ENCODE measurements around the gene MAPK11. TPM values are rescaled to one million over a fixed set of nuclear protein-coding genes. Genes with fewer than 3 reads are reported as not detected.
A peak's percentile ranks its signal among the peaks of the same experiment; 100 is the strongest.

The MAPK11 gene
- total and polyA plus RNA-seq, 9 of the 15 experiments (the other 6 are each of a cell fraction or from before 2014, with no cell fraction given): 0.06 to 14.6 (median 5.3) TPM

- POLR2A ChIA-PET: no interaction called here
- H3K4me2 ChIP-seq (ENCODE audit: insufficient read depth, low read length): no peak overlapping the region
- H3K4me1 ChIP-seq (replicated peaks in 1 of 2; ENCODE audit: control insufficient read depth in 2 of 2, insufficient read depth in 2 of 2, low read length in 2 of 2): peaks cover 0 to 30% of the 10 kb centered on the region in 2 experiments; a peak in 3 of 5 replicates
- no peak overlapping the region for H2AFZ ChIP-seq (ENCODE audit: low read depth, low read length)
- CTCF ChIA-PET (ENCODE audit: low intra/inter-chr PET ratio): no interaction called here
- no peak overlapping the region for H3K9ac ChIP-seq (ENCODE audit: insufficient read depth in 1 of 2, low read depth in 2 of 2, low read length in 2 of 2)
- DNase-seq (ENCODE audit: extremely low read depth in 1 of 4, low spot score in 3 of 4) (no peak), ATAC-seq (no peak), FAIRE-seq (no peak)
- in situ Hi-C loops (cut with MboI): no loop called here
- no peak overlapping the region for H3K27ac ChIP-seq (ENCODE audit: extremely low read depth, low read depth, low read length)
- 0 out of 2 replicates have a peak, but pooled peaks cover 1% of the 10 kb centered on the region for H3K9me3 ChIP-seq (replicated peaks; ENCODE audit: control insufficient read depth, insufficient read depth, low read depth, low read length)
- 94% methylated on average over 24 of the region's 45 CpGs for WGBS (ENCODE audit: insufficient coverage, low coverage, missing lambda C conversion rate)
- H3K36me3 ChIP-seq (ENCODE audit: control insufficient read depth, insufficient read depth, low read length): peaks cover 90% of the 10 kb centered on the region; the same call in 2 of the 3 replicates
- intact Hi-C loops (cut with micrococcal nuclease): no loop called here
- H4K20me1 ChIP-seq (replicated peaks; ENCODE audit: control insufficient read depth, insufficient read depth, low read length): no peaks in the 10 kb centered on the region
- no peak overlapping the region for H3K4me3 ChIP-seq
- TF ChIP-seq HBP1 (CRISPR knock-in tag; IDR thresholded peaks at IDR 0.05) (no peak), POLR2G (IDR thresholded peaks at IDR 0.05; ENCODE audit: low read depth, low read length) (peak; percentile 34; the same call in 1 of the 2 replicates)
- H3K9me1 ChIP-seq (ENCODE audit: control insufficient read depth, insufficient read depth, low read length): no peaks in the 10 kb centered on the region
- no TSS peak for BruUV-seq (replicated peaks)
- H3K27me3 ChIP-seq (ENCODE audit: control insufficient read depth in 2 of 2, insufficient read depth in 2 of 2, low read length in 2 of 2): no peaks in the 10 kb centered on the region
- no peaks in the 10 kb centered on the region for H3K79me2 ChIP-seq (ENCODE audit: control insufficient read depth, insufficient read depth, low read length)
These were observed 49.4 kb downstream of the MAPK11 start for GRCh38 chr22:50220603-50221409.

All from K562 (cell line).